Stomach (tissue), 4 donors: ENCODE results near the gene SLC36A4.

Experiments
- EP300 ChIP-seq: sonication (generic); formaldehyde crosslinking; IDR thresholded peaks from one replicate; pipeline ENCODE4 v1.6.1; 2017; ENCODE audit warnings: antibody characterized with exemption
- POLR2A ChIP-seq, 4 donors: fragments of 450-650 bp; IDR thresholded peaks; one replicate each; pipeline ENCODE4 v1.6.1; 2016; ENCODE audit warnings: antibody characterized with exemption in 4 of 4, control low read depth in 2 of 4, mild to moderate bottlenecking in 1 of 4, moderate library complexity in 1 of 4
- POLR2AphosphoS5 ChIP-seq, 3 donors: sonication (generic); formaldehyde crosslinking; IDR thresholded peaks; one replicate each; pipeline ENCODE4 v1.6.1; 2016; ENCODE audit warnings: antibody characterized with exemption in 3 of 3
- TF ChIP-seq, protein P1 (sequence below), 7 experiments: fragments of 450-650 bp in 4 of 7; fragments of 200-600 bp in 3 of 7; sonication (generic) in 3 of 7; IDR thresholded peaks; one replicate each; pipeline ENCODE4 v1.5.1; 2016 to 2019; ENCODE audit warnings: antibody characterized with exemption in 7 of 7, control low read depth in 2 of 7, mild to moderate bottlenecking in 1 of 7

DNA sequence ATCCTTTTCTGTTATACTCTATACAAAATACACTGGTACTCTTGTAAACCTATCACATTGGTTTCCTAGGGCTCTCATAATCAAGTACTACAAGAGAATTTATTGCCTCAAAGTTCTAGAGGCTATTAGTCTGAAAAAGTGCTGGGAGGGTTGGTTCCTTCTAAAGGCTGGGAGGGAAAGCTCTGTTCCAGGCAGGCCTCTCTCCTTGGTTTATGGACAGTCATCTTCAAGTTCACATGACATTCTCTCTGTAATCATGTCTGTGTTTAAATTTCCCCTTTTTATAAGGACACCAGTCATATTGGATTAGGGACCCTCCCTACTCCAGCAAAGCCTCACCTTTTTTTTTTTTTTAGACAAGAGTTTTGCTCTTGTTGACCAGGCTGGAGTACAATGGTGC lies 9.1 kb downstream of the SLC36A4 start:
- TF ChIP-seq, protein P1, sequence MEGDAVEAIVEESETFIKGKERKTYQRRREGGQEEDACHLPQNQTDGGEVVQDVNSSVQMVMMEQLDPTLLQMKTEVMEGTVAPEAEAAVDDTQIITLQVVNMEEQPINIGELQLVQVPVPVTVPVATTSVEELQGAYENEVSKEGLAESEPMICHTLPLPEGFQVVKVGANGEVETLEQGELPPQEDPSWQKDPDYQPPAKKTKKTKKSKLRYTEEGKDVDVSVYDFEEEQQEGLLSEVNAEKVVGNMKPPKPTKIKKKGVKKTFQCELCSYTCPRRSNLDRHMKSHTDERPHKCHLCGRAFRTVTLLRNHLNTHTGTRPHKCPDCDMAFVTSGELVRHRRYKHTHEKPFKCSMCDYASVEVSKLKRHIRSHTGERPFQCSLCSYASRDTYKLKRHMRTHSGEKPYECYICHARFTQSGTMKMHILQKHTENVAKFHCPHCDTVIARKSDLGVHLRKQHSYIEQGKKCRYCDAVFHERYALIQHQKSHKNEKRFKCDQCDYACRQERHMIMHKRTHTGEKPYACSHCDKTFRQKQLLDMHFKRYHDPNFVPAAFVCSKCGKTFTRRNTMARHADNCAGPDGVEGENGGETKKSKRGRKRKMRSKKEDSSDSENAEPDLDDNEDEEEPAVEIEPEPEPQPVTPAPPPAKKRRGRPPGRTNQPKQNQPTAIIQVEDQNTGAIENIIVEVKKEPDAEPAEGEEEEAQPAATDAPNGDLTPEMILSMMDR (IDR thresholded peaks at IDR 0.05), result no peak
- TF ChIP-seq POLR2A (IDR thresholded peaks at IDR 0.05) (no peak), POLR2AphosphoS5 (IDR thresholded peaks at IDR 0.05) (no peak), EP300 (no peak)
